AG20443 (cell line): ENCODE results near the gene KLK15.
A peak's percentile ranks its signal among the peaks of the same experiment; 100 is the strongest.
"Not testable (repeated sequence)": the region's sequence is repeated elsewhere in the genome, so short reads cannot be mapped to it uniquely, and the experiment has no call there.

Experiments used
- DNase-seq: peaks from one replicate; pipeline ENCODE4 v3.0.0; 2012; ENCODE audit warnings: low spot score, mixed read lengths

Gene KLK15

DNA sequence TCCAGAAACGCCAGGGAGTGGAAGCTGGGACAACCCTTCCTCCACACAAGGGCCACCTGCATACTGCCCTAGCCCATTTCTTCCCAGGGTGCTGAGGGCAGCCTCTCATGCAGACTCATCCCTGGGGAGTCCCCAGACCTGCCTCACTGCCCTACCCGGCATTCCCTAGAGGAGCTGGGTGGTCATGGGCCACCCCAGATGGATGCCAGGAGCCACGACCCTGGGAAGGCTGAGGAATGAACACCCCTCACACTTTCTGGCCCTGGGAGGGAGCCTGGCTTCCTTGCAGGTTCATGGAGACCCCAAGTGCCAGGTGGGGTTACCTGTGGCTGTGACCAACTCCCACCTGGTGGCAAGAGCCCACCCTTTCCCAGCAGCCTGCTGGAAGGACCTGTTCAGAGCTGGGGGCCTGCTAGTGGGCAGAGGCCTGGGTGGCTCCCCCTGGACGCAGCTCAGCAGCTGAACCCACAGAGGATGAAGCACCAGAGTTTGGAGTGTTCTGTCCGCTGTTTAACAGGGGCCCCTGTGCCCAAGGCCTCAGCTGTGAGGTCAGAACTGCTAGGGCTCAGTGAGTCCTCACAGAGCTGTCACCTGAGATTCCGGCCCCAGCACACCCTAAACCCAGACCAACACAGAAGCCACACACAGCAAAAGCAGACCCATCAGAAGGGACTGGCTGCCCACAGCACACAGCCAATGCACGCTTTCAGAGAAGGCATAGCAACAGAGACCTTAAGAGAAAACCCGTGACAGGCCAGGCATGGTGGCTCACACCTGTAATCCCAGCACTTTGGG is 36.5 kb downstream of the KLK15 start:
- no peak for DNase-seq

DNA sequence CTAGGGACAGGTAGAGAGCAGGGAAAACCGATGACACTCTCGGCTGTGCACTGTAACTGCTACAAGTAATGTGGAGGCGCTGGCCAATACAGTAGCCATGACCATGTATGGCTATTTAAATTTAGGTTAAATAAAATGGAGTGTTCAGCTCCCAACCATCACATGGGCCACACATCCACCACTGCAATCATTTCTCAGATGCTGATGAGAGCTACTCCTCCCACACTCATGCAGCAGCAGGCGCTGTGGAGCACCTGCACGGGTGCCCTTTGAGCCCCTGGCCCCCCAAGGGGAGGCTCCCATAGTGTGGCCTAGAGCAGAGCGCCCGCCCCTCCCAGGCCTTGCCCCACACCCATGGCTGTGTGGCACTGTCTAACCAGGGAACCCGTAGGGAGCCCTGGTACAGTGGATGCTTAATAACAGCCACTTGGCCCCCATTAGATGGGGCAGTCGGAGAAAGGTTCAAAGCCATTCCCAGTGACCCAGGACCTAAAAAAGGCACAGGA is 37.2 kb downstream of the KLK15 start:
- DNase-seq, result no peak

DNA sequence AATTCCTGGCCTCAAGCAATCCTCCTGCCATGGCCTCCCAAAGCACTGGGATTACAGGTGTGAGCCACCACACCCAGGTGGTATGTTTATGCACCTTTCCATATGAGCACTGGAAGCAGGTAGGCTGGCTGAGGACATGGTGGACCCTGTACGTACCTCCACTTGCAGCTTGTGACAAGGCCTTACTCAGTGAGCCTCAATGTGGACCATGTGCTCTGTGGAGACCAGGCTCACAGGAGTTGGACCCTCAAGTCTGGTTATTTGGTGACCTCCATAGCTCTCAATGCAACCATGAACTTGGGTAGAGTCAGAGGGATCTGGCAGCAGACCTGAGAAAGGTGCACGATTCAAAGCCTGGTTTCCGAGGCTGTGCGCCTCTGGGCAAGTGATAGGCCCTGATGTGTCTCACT is 37.7 kb downstream of the KLK15 start:
- no peak for DNase-seq

DNA sequence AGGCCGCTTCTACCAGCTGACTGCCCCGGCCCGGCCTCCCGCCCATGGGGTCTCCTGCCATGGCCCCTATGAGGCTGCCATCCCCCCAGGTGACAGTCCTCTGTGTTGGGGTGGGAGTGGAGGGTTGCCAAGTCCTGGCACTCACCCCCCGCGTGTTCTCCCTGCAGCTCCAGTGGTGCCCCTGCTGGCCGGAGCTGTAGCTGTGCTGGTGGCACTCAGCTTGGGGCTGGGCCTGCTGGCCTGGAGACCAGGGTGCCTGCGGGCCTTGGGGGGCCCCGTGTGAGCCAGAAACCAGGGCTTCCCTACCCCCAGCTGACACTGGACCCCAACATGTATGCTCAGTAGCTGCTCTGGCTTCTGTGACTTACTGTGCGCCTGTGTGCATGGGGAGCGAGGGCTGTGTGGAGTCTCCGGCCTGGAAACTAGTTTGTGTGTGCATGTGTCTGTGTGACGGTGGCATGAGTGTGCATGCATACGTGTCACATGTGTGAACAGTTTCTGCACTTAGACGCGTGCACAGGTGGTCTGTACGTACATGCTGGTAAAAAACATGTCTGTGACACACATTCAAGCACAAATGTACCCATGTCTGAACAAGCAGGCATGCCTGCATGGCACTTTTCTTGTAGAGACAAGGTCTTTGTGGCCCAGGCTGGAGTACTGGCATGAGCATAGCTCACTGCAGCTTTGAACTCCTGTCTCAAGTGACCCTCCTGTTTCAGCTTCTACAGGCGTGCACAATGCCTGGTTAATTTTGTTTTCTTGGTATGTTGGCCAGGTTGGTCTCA is 38.3 kb downstream of the KLK15 start:
- no peak for DNase-seq

DNA sequence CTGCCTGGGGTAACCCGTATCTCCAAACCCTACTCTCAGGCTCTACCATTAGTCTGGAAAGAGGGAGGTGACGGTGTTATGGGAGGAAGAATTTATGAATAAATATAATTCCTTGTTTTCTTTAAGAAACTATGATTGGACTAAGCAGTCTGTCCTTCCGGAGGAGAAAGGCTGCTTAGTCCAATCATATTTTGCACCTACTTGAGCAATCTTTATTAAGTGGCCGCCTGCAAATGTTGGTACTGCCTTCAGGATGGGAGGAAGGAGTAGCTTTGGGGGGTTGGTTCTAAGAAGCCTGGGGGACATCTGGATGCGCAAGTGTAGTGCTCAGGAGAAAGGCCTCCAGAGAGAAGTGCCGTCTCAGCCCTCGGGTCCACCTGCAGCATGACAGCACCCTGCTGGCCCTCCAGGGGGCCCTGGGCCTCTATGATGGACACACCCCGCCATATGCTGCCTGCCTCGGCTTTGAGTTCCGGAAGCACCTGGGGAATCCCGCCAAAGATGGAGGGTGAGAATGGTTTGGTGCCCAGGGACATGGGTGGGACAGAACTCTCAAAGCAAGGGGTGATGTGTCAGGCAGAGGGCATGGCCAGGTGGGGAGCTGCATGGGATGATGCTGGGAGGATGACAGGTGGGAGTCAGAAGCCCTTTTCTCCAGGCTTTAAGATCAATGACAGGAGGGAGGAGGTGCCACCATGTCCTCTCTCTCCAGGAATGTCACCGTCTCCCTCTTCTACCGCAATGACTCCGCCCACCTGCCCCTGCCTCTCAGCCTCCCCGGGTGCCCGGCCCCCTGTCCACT is 39.1 kb downstream of the KLK15 start:
- DNase-seq, result no peak

- DNase-seq, result no peak
Observed at GRCh38 chr19:50793558-50794065, 39.8 kb downstream of the KLK15 start.

DNA sequence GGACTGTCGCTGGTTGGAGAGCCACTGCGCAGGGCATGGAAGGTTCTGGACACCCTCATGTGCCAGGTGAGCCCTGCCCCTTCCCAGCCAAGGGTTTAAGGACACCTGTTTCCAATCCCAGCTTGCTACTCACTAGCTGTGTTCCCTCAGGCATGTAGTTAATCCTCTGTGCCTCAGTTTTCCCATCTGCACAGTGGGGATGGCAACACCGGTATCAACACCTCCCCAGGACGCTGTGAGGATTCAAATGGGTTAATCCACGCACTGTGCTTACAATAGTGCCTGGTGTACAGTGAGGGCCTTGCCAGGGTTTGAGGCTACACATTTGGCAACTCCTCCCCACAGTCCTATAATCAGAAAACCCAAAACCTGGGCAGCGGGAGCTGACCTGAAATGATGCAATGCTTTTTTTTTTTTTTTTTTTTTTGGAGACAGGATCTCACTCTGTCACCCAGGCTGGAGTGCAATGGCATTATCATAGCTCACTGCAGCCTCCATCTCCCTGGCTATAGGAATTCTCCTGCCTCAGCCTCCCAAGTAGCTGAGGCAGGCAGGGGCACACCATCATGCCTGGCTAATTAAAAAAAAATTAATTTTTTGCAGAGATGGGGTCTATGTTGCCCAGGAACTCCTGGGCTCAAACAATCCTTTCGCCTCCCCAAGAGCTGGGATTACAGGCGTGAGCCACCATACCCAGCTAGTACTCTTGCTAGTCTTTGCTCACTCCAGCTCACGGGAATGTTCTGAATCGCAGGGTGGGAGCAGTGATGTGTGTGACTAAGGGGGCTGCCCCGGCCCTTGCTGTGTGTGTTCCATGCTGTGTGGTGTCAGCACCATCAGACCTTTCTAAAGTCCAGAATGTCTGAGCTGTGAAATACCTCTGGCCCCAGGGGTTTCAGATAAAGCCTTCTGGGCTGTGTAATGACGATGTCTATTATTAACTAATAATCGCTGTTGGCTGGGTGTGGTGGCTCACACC is 40.8 kb downstream of the KLK15 start:
- DNase-seq, result no peak

- no peak for DNase-seq
Observed at GRCh38 chr19:50791594-50792271, 41.6 kb downstream of the KLK15 start.

DNA sequence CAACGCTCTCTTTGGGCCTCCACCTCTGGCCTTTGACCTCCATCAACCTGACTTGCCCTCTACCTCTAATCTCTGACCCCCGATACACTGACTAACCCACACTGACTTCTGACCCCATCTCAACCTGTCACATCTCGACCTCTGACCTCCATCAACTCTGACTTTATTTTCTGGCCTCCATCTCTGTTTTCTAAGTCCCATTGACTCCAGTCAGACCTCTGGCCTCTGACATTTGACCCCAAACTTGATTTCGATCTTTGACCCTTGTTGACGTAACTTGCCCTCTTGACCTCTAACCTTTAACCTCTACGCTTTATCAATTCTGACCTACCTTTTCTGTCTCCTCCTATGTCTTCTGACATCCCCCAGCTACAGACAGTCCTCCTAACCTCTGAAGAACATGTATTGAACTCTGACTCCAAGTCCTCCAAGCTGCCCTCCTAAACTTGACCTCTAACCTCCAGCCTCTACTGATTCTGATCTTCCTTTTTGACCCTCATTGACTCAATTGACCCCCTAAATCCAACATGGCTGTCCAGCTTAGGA is 42.4 kb downstream of the KLK15 start:
- no peak for DNase-seq

DNA sequence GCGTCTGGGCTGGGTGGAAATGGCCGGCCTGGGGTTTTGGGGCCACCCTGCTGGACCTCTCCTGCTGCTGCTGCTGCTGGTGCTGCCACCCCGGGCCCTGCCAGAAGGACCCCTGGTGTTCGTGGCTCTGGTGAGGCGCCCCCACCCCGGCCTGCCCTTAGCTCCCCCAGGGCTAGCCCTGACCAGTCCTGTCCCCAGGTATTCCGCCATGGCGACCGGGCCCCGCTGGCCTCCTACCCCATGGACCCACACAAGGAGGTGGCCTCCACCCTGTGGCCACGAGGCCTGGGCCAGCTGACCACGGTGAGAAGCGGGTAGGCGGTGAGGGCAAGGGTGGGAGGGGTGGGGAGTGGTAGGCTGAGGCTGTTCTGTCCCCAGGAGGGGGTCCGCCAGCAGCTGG is 43.0 kb downstream of the KLK15 start, which contains the start of gene ACP4:
TSS of gene ACP4 (plus strand) at position 20 of the 400 bp plus-strand sequence. CDS start at position 20, 0 bp downstream.
- no peak for DNase-seq

DNA sequence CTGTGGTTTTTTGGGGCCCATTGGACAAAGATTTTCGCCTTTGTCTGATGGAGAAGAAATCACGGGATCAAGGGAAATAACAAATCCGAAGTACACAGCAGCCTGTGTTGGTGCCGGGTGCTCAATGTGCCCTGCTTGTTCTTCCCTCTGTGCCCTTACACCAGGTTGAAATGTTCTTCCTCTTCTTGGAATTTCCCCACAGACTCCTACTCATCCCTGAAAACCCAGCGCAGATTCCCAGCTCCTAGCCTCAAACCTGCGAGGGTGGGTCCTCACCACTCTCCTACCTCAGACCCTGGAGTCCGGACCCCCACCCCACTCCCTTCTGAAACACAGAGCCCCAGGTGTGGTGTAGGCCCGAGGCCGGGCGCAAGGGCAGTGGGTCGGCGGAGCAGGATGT is 48.0 kb downstream of the KLK15 start:
- DNase-seq, result no peak

DNA sequence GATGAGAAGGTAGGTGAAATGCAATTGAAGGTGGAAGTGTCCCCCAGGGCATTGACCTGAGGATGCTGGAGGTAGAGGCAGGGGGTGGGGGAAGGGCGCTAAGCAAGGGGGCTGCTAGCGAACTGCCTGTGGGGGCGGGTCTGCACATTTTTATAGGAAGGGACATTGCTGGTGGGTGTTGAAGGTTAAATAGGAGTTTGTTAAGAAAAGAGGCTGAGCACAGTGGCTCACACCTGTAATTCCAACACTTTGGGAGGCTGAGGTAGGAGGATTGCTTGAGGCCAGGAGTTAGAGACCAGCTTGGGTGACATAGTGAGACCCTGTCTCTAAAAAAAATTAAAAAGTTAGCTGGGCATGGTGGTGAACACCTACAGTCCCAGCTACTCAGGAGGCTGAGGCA is 48.7 kb downstream of the KLK15 start:
- no peak for DNase-seq

DNA sequence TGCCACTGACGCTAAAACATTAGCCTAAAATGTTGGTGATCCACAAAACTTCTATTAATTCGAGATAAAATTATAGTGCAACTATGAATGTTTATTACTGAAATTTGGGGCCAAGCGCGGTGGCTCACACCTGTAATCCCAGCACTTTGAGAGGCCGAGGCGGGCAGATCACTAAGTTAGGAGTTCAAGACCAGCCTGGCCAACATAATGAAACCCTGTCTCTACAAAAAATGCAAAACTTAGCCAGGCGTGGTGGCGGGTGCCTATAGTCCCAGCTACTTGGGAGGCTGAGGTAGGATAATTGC is 49.6 kb downstream of the KLK15 start:
- DNase-seq, result not testable (repeated sequence)

DNA sequence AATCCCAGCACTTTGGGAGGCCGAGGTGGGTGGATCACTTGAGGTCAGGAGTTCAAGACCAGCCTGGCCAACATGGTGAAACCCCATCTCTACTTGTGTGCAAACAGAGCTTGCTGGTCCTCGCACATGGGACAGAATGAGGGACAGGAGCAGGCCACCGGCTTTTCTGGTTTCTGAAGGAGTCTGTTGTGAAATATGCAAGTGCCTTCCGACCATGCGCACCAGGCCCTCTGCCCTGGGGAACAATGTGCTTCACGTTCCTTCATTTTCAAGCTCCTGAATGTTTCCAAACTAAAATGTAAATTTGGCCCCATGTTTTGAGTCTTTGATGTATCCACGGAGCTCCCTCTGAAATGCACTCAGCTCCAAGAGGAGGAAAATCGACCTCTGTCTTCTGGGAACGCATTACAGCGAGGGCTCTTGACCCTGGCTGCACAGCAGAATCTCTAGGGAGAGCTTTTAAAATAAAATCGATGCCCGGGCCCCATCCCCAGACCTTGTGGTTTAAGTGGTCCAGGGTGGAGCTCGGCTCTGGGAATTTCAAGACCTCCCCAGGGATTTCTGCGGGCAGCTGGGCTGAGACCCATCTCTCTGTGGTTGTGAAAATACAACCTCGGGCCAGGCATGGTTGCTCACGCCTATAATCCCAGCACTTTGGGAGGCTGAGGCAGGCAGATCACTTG is 52.5 kb downstream of the KLK15 start:
- DNase-seq, result no peak

DNA sequence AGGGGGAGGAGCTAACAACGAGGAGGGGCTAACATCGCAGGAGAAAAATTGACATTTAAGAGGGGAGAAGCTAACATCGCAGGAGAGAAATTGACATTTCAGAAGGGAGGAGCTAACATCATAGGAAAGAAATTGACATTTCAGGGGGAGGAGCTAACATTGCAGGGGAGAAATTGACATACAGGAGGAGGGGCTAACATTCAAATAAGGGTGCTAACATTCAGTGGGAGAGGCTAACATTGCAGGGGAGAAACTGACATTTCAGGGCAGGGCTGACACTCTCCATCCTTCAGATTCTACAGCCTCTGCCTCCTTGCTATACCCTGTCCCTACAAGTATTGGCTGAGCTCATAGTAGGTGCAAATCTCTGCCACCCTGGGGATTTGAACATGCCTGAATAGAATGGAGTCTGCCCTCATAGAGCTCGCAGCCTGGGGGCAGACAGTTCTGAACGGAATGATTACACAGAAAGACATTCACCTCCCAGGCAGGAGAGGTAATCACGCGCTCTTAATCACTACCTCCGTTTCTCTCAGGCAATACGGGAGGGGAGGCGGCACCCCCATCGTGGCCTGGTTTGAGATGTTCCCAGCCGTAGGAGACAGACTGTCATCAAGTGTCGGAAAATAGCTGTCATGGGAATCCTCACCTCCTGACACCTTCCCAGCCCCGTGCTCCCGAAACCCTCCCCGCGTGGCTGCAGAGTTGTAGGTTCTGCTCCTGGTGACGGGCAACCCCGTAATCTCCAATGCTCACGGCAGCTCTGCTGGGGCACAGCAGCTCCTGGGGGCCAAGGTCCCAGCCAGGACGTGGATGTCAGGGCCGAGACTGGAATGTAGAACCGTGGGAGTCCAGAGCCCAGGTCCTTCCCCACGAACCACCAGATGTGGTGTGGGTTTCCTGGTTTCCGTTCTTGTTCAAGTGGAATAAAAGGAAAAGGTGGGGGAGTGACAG is 53.6 kb downstream of the KLK15 start:
- DNase-seq, result no peak

DNA sequence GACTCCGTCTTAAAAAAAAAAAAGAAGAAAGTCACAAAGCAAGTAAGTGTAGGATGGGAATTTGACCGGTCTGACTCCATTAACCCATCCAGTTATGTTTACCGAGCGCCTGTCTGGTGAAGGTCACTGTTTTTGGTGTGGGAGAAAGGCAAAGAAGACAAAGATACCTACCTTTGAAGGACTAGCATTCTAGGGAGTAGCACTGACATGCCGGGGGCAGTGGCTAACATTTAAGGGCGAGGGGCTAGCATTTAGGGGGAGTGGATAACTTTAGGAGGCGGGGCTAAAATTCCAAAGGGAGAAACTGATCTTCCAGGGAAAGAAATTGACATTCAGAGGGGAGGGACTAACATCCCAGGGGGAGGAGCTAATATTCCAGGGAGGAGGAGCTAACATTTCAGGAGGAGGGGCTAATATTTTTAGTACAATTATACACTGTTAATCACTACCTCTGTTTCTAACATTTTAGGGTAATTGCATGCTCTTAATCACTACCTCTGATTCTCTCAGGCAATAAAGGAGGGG is 54.4 kb downstream of the KLK15 start:
- no peak for DNase-seq

GRCh38 chr19:50777830-50778303 is 55.5 kb downstream of the KLK15 start:
- peak; percentile 48 for DNase-seq

DNA sequence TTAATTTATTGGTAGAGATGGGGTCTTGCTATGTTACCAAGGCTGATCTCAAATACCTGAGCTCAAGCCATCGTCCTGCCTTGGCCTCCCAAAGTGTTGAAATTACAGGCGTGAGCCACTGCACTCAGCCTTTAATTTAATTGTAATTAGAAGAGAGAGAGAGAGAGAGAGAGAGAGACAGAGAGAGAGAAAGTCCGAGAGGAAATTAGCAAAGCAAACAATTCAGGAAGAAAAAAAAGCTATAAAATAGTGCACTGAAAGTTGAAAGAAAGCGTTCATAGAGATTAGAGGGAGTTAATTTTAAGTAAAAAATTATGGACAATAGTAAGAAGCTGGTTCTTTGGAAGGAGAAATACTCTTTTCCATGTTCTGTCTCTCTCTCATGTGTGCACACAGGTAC is 56.1 kb downstream of the KLK15 start:
- DNase-seq, result no peak
